GM23338 (cell line): ENCODE results near the gene IGF1R. TPM values are rescaled to one million over a fixed set of nuclear protein-coding genes. Genes with fewer than 3 reads are reported as not detected.

Experiments used
- ATAC-seq: fragments of 200-7000 bp; cut with Tn5 transposase; 3 replicates; pipeline ENCODE4 v1.9.1; 2020
- DNase-seq: peaks from one replicate; pipeline ENCODE4 v3.0.0-alpha.2; 2015; ENCODE audit warnings: low spot score
- H2AFZ ChIP-seq: fragments of 200-600 bp; sonication (generic); 2 replicates; pipeline ENCODE4 v1.8.0; 2016; ENCODE audit warnings: antibody characterized with exemption, mild to moderate bottlenecking, moderate library complexity
- H3F3A ChIP-seq: fragments of 200-600 bp; sonication (generic); replicated peaks from 2 replicates; pipeline ENCODE4 v1.8.0; 2017; ENCODE audit warnings: antibody characterized with exemption, mixed run types, low read depth
- H3K27ac ChIP-seq: fragments of 200-600 bp; sonication (generic); 2 replicates; pipeline ENCODE4 v1.6.1; 2016; ENCODE audit warnings: low read depth
- H3K27me3 ChIP-seq: fragments of 200-600 bp; sonication (generic); 2 replicates; pipeline ENCODE4 v1.8.0; 2016; ENCODE audit warnings: mild to moderate bottlenecking, mixed run types, moderate library complexity; ENCODE audit not compliant: insufficient read depth
- H3K36me3 ChIP-seq: fragments of 200-600 bp; sonication (generic); 2 replicates; pipeline ENCODE4 v1.8.0; 2016; ENCODE audit warnings: mild to moderate bottlenecking; ENCODE audit not compliant: insufficient read depth
- H3K4me1 ChIP-seq: fragments of 200-600 bp; sonication (generic); 2 replicates; pipeline ENCODE4 v1.8.0; 2016; ENCODE audit warnings: mild to moderate bottlenecking, moderate library complexity; ENCODE audit not compliant: insufficient read depth
- H3K4me2 ChIP-seq: fragments of 200-600 bp; sonication (generic); 2 replicates; pipeline ENCODE4 v1.7.1; 2017; ENCODE audit warnings: mixed run types
- H3K4me3 ChIP-seq: fragments of 200-600 bp; sonication (generic); 2 replicates; pipeline ENCODE4 v1.6.1; 2016; ENCODE audit warnings: mixed run types
- H3K79me2 ChIP-seq: fragments of 200-600 bp; sonication (generic); replicated peaks from 2 replicates; pipeline ENCODE4 v1.8.0; 2017; ENCODE audit warnings: mild to moderate bottlenecking; ENCODE audit not compliant: insufficient read depth
- H3K9me2 ChIP-seq: fragments of 200-600 bp; sonication (generic); 2 replicates; pipeline ENCODE4 v1.8.0; 2017; ENCODE audit not compliant: insufficient read depth
- H4K20me1 ChIP-seq: fragments of 200-600 bp; sonication (generic); replicated peaks from 2 replicates; pipeline ENCODE4 v1.8.0; 2017; ENCODE audit warnings: mild to moderate bottlenecking; ENCODE audit not compliant: insufficient read depth
- H3K27ac Mint-ChIP-seq: 2 replicates; pipeline ENCODE4 v1.8.0; 2020; ENCODE audit warnings: inconsistent platforms, mild to moderate bottlenecking, moderate library complexity, mixed read lengths
- H3K27me3 Mint-ChIP-seq: 3 replicates; pipeline ENCODE4 v1.8.0; 2022; ENCODE audit warnings: low read depth, mild to moderate bottlenecking, moderate library complexity, mixed read lengths, inconsistent platforms; ENCODE audit not compliant: insufficient read depth, poor library complexity
- H3K36me3 Mint-ChIP-seq: 3 replicates; pipeline ENCODE4 v1.8.0; 2021; ENCODE audit warnings: low read depth, mild to moderate bottlenecking, inconsistent platforms, moderate library complexity, mixed read lengths
- H3K4me1 Mint-ChIP-seq: 3 replicates; pipeline ENCODE4 v1.8.0; 2020; ENCODE audit warnings: mild to moderate bottlenecking, inconsistent platforms, mixed read lengths
- H3K4me3 Mint-ChIP-seq: 3 replicates; pipeline ENCODE4 v1.8.0; 2021; ENCODE audit warnings: moderate library complexity, mild to moderate bottlenecking, inconsistent platforms, mixed read lengths
- H3K9me3 Mint-ChIP-seq: 3 replicates; pipeline ENCODE4 v1.8.0; 2020; ENCODE audit warnings: moderate library complexity, mild to moderate bottlenecking, inconsistent platforms, mixed read lengths
- CREB1 ChIP-seq: fragments of 250-450 bp; sonication (Bioruptor Pico); IDR thresholded peaks from 2 replicates; pipeline ENCODE4 v1.5.0; 2020; ENCODE audit warnings: low read depth, mild to moderate bottlenecking, moderate library complexity
- JUNB ChIP-seq: IDR thresholded peaks from one replicate; pipeline ENCODE4 v1.6.1; 2016; ENCODE audit warnings: antibody characterized with exemption; ENCODE audit not compliant: unreplicated experiment
- polyA plus RNA-seq: library from polyadenylated mRNA; unstranded; fragments of >200 nt; fragmentation: Nextera tagmentation; extraction: Ambion mirVana; gene quantifications from 2 replicates; pipeline ENCODE4 v1.2.1, GENCODE V29; 2016
- total RNA-seq: library from RNA; depleted of rRNA; stranded (reverse); fragments of >200 nt; shearing (Covaris generic); gene quantifications from 2 replicates; pipeline ENCODE4 v1.2.3, GENCODE V29; 2014
- TF ChIP-seq, protein P1 (sequence below): fragments of 250-450 bp; sonication (Bioruptor Pico); IDR thresholded peaks from 2 replicates; pipeline ENCODE4 v1.5.0; 2020; ENCODE audit warnings: mild to moderate bottlenecking, moderate library complexity

Gene IGF1R
- total and polyA plus RNA-seq, 2 experiments from 2014 or later: 20.4 to 92.2 TPM

DNA sequence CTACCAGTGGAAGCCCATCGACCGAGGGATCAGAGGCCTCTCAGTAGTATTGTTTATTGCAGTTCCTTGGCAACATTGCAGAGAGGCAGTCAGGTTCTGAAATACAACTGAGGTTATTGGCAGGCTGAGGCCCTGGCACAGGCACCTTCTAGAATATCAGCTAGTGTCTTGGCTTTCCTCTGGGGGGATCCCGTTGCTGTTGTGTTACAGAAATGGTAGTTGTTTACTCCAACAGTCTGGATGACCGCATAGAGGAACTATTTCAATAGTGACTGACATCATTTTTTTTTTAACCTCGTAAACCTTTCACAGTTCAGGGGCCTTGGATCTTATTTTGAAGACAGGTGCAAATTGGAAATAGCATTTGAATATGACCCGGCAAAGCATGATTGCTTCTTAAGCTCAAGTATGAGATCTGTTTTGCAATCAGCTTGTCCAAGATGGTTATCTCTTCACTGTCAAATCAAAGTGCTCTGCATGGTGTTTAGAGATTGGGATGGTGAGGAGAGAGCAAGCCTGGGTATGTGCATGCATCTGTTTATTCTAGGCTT lies 295.3 kb downstream of the IGF1R start:
- DNase-seq: no peak
- Mint-ChIP-seq H3K4me1 (no peaks in the 10 kb centered on the region), H3K36me3 (peaks cover 68% of the 10 kb centered on the region), H3K27me3 (peaks cover 1% of the 10 kb centered on the region), H3K9me3 (no peaks in the 10 kb centered on the region), H3K27ac (no peak overlapping the region), H3K4me3 (no peak overlapping the region)
- Histone ChIP-seq H3K27ac (no peak overlapping the region), H3K27me3 (no peaks in the 10 kb centered on the region), H3K9me2 (no peaks in the 10 kb centered on the region), H4K20me1 (peaks cover 2% of the 10 kb centered on the region; the same call in 1 of the 2 replicates), H3K4me1 (no peaks in the 10 kb centered on the region), H3F3A (no peaks in the 10 kb centered on the region), H3K4me3 (no peak overlapping the region), H3K4me2 (no peak overlapping the region), H3K36me3 (peaks cover 55% of the 10 kb centered on the region), H3K79me2 (0 out of 2 replicates have a peak, but pooled peaks cover 3% of the 10 kb centered on the region), H2AFZ (no peak overlapping the region)
- no peak for ATAC-seq
- TF ChIP-seq, protein P1, sequence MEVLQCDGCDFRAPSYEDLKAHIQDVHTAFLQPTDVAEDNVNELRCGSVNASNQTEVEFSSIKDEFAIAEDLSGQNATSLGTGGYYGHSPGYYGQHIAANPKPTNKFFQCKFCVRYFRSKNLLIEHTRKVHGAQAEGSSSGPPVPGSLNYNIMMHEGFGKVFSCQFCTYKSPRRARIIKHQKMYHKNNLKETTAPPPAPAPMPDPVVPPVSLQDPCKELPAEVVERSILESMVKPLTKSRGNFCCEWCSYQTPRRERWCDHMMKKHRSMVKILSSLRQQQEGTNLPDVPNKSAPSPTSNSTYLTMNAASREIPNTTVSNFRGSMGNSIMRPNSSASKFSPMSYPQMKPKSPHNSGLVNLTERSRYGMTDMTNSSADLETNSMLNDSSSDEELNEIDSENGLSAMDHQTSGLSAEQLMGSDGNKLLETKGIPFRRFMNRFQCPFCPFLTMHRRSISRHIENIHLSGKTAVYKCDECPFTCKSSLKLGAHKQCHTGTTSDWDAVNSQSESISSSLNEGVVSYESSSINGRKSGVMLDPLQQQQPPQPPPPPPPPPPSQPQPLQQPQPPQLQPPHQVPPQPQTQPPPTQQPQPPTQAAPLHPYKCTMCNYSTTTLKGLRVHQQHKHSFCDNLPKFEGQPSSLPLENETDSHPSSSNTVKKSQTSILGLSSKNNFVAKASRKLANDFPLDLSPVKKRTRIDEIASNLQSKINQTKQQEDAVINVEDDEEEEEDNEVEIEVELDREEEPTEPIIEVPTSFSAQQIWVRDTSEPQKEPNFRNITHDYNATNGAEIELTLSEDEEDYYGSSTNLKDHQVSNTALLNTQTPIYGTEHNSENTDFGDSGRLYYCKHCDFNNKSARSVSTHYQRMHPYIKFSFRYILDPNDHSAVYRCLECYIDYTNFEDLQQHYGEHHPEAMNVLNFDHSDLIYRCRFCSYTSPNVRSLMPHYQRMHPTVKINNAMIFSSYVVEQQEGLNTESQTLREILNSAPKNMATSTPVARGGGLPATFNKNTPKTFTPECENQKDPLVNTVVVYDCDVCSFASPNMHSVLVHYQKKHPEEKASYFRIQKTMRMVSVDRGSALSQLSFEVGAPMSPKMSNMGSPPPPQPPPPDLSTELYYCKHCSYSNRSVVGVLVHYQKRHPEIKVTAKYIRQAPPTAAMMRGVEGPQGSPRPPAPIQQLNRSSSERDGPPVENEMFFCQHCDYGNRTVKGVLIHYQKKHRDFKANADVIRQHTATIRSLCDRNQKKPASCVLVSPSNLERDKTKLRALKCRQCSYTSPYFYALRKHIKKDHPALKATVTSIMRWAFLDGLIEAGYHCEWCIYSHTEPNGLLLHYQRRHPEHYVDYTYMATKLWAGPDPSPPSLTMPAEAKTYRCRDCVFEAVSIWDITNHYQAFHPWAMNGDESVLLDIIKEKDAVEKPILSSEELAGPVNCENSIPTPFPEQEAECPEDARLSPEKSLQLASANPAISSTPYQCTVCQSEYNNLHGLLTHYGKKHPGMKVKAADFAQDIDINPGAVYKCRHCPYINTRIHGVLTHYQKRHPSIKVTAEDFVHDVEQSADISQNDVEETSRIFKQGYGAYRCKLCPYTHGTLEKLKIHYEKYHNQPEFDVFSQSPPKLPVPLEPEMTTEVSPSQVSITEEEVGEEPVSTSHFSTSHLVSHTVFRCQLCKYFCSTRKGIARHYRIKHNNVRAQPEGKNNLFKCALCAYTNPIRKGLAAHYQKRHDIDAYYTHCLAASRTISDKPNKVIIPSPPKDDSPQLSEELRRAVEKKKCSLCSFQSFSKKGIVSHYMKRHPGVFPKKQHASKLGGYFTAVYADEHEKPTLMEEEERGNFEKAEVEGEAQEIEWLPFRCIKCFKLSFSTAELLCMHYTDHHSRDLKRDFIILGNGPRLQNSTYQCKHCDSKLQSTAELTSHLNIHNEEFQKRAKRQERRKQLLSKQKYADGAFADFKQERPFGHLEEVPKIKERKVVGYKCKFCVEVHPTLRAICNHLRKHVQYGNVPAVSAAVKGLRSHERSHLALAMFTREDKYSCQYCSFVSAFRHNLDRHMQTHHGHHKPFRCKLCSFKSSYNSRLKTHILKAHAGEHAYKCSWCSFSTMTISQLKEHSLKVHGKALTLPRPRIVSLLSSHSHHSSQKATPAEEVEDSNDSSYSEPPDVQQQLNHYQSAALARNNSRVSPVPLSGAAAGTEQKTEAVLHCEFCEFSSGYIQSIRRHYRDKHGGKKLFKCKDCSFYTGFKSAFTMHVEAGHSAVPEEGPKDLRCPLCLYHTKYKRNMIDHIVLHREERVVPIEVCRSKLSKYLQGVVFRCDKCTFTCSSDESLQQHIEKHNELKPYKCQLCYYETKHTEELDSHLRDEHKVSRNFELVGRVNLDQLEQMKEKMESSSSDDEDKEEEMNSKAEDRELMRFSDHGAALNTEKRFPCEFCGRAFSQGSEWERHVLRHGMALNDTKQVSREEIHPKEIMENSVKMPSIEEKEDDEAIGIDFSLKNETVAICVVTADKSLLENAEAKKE (CRISPR knock-in tag): no peak
- TF ChIP-seq JUNB: no peak

GRCh38 chr15:98946301-98947255 lies 298.2 kb downstream of the IGF1R start:
- ATAC-seq: no peak; the same call in 2 of the 3 replicates
- H3K27ac Mint-ChIP-seq: no peak overlapping the region; the same call in 1 of the 2 replicates
- TF ChIP-seq, protein P1 (CRISPR knock-in tag): no peak
- TF ChIP-seq CREB1 (CRISPR knock-in tag): no peak

More at GRCh38 chr15:98946301-98947255, 298.2 kb downstream of the IGF1R start:
- Mint-ChIP-seq H3K4me1 (no peaks in the 10 kb centered on the region), H3K36me3 (peaks cover 70% of the 10 kb centered on the region), H3K4me3 (no peak overlapping the region), H3K27me3 (peaks cover 1% of the 10 kb centered on the region), H3K9me3 (no peaks in the 10 kb centered on the region)
- H3K4me3 ChIP-seq: no peak overlapping the region
- H3K36me3 ChIP-seq: peaks cover 35% of the 10 kb centered on the region
- no peak overlapping the region for H3K4me2 ChIP-seq
- DNase-seq: no peak
- H3K4me1 ChIP-seq: no peaks in the 10 kb centered on the region
- H3K9me2 ChIP-seq: no peaks in the 10 kb centered on the region
- H3F3A ChIP-seq: no peaks in the 10 kb centered on the region
- 0 out of 2 replicates have a peak, but pooled peaks cover 3% of the 10 kb centered on the region for H3K79me2 ChIP-seq
- H3K27ac ChIP-seq: no peak overlapping the region
- no peak overlapping the region for H2AFZ ChIP-seq
- no peaks in the 10 kb centered on the region for H4K20me1 ChIP-seq
- H3K27me3 ChIP-seq: no peaks in the 10 kb centered on the region
